Calu3 (cell line): Measurements from ENCODE around the gene DBNDD1. TPM values are rescaled to one million over a fixed set of nuclear protein-coding genes. Genes with fewer than 3 reads are reported as not detected.

Experiments
- BruUV-seq: library from RNA; stranded (reverse); fragments of 400-500 nt; replicated peaks from 2 replicates; lab custom pipeline; 2021; lab: Mats Ljungman, UMichigan
- CTCF ChIA-PET: fragments of 300-600 bp; sonication (Branson Sonifier 250); formaldehyde crosslinking; loops from one replicate; lab custom pipeline; 2022; ENCODE audit warnings: antibody characterized with exemption; lab: Charles Lee
- DNase-seq: peaks from one replicate; pipeline ENCODE4 v3.0.0; 2022
- H3K27ac Mint-ChIP-seq: one replicate; pipeline ENCODE4 v1.8.0; 2022; ENCODE audit warnings: mixed read lengths; ENCODE audit not compliant: unreplicated experiment
- H3K27me3 Mint-ChIP-seq: one replicate; pipeline ENCODE4 v1.8.0; 2022; ENCODE audit warnings: mixed read lengths; ENCODE audit not compliant: unreplicated experiment
- H3K36me3 Mint-ChIP-seq: one replicate; pipeline ENCODE4 v1.8.0; 2022; ENCODE audit warnings: mild to moderate bottlenecking, moderate library complexity, mixed read lengths; ENCODE audit not compliant: insufficient read depth, unreplicated experiment
- H3K4me1 Mint-ChIP-seq: one replicate; pipeline ENCODE4 v1.8.0; 2022; ENCODE audit warnings: mild to moderate bottlenecking, low read depth, mixed read lengths; ENCODE audit not compliant: unreplicated experiment
- H3K4me3 Mint-ChIP-seq: one replicate; pipeline ENCODE4 v1.8.0; 2022; ENCODE audit warnings: mild to moderate bottlenecking, low read depth, moderate library complexity, mixed read lengths; ENCODE audit not compliant: unreplicated experiment
- H3K9me3 Mint-ChIP-seq: one replicate; pipeline ENCODE4 v1.8.0; 2022; ENCODE audit warnings: low read depth, mixed read lengths; ENCODE audit not compliant: unreplicated experiment
- CTCF ChIP-seq: fragments of 200-600 bp; IDR thresholded peaks from one replicate; pipeline ENCODE4 v1.8.0; 2022; ENCODE audit warnings: antibody characterized with exemption; ENCODE audit not compliant: unreplicated experiment
- intact Hi-C: fragments of 100-400 bp; cut with micrococcal nuclease; formaldehyde crosslinking; loops from one replicate; pipeline ENCODE4 v1.10.0; 2022; ENCODE audit not compliant: unreplicated experiment
- total RNA-seq: library from RNA; stranded (reverse); gene quantifications from 2 replicates; pipeline ENCODE4 v1.2.3, GENCODE V29; 2022

Gene DBNDD1
- total RNA-seq, 1 experiment from 2014 or later = 39.9 TPM

DNA sequence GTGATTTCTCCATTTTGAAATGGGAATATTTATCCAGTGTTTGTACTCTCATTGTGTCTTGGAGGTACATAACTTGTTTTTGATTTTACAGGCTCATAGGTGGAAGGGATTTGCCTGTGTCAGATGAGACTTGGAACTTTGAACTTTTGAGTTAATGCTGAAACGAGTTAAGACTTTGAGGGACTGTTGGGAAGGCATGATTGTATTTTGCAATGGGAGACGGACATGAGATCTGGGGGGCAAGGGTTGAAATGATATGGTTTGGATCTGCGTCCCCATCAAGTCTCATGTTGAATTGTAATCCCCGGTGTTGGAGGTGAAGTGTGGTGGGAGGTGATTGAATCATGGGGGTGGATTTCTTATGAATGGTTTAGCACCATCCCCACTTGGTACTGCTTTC lies 36.1 kb upstream of the DBNDD1 start:
- DNase-seq = no peak
- Mint-ChIP-seq H3K4me1 (peaks cover 10% of the 10 kb centered on the region), H3K36me3 (no peaks in the 10 kb centered on the region), H3K4me3 (no peak overlapping the region), H3K27ac (no peak overlapping the region), H3K9me3 (peaks cover 24% of the 10 kb centered on the region), H3K27me3 (peaks cover 52% of the 10 kb centered on the region)
- BruUV-seq = no TSS peak
- intact Hi-C loops = no loop called here
- TF ChIP-seq CTCF = no peak
- CTCF ChIA-PET = interaction anchor here (0.6 kb wide), 1 partner anchor 147 kb away, joined by 3 read pairs; no protein-coding TSS in a partner anchor

GRCh38 chr16:90054554-90054953 lies 35.3 kb upstream of the DBNDD1 start:
- Mint-ChIP-seq H3K27ac (no peak overlapping the region), H3K4me1 (peaks cover 10% of the 10 kb centered on the region), H3K9me3 (peaks cover 22% of the 10 kb centered on the region), H3K4me3 (no peak overlapping the region), H3K36me3 (no peaks in the 10 kb centered on the region), H3K27me3 (peaks cover 44% of the 10 kb centered on the region)
- CTCF ChIA-PET = interaction anchor here (0.6 kb wide), 2 partner anchors 56 to 147 kb away, joined by 3 read pairs; no protein-coding TSS in a partner anchor
- DNase-seq = no peak
- no peak for TF ChIP-seq CTCF
- BruUV-seq = no TSS peak
- intact Hi-C loops = no loop called here

DNA sequence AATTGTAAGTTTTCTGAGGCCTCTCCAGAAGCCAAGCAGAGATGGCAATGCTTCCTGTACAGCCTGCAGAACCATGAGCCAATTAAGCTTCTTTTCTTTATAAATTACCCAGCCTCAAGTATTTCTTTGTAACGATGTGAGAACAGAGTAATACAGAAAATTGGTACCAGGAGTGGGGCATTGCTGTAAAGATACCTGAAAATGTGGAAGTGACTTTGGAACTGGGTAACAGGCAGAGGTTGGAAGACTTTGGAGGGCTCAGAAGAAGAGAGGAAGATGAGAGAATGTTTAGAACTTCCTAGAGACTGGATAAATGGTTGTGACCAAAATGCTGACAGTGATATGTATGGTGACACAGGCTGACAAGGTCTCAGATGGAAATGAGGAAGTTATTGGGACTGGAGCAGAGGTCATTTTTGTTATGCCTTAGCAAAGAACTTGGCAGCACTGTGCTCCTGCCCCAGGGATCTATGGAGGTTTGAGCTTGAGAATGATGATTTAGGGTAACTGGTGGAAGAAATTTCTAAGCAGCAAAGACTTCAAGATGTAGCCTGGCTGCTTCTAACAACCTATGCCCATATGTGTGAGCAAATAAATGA lies 34.7 kb upstream of the DBNDD1 start:
- H3K9me3 Mint-ChIP-seq = peaks cover 21% of the 10 kb centered on the region
- H3K36me3 Mint-ChIP-seq = no peaks in the 10 kb centered on the region
- CTCF ChIA-PET = interaction anchor here (0.6 kb wide), 1 partner anchor 56 kb away, joined by 3 read pairs; no protein-coding TSS in a partner anchor
- peaks cover 39% of the 10 kb centered on the region for H3K27me3 Mint-ChIP-seq
- H3K4me3 Mint-ChIP-seq = no peak overlapping the region
- no peak for TF ChIP-seq CTCF
- no peak overlapping the region for H3K27ac Mint-ChIP-seq
- intact Hi-C loops = no loop called here
- H3K4me1 Mint-ChIP-seq = peaks cover 10% of the 10 kb centered on the region
- no TSS peak for BruUV-seq
- DNase-seq = no peak

- BruUV-seq = no TSS peak
- Mint-ChIP-seq H3K27ac (no peak overlapping the region), H3K9me3 (peaks cover 13% of the 10 kb centered on the region), H3K27me3 (peaks cover 8% of the 10 kb centered on the region), H3K4me1 (no peaks in the 10 kb centered on the region), H3K4me3 (no peak overlapping the region), H3K36me3 (peaks cover 18% of the 10 kb centered on the region)
- CTCF ChIA-PET = no interaction called here
- DNase-seq = no peak
- intact Hi-C loops = no loop called here
- no peak for TF ChIP-seq CTCF
These were observed 31.7 kb upstream of the DBNDD1 start for GRCh38 chr16:90050969-90051368.
